Ishikawa (cell line): ENCODE data around the gene CCR5AS.

Source experiments
- CEBPB ChIP-seq: IDR thresholded peaks from 2 replicates; pipeline ENCODE4 v1.6.1; 2012
- CREB1 ChIP-seq: IDR thresholded peaks from 2 replicates; pipeline ENCODE4 v1.6.1; 2012; ENCODE audit warnings: low read depth
- EGR1 ChIP-seq: IDR thresholded peaks from 2 replicates; pipeline ENCODE4 v1.6.1; 2012
- EP300 ChIP-seq: IDR thresholded peaks from 2 replicates; pipeline ENCODE4 v1.6.1; 2012; ENCODE audit warnings: borderline replicate concordance
- FOXM1 ChIP-seq: IDR thresholded peaks from 2 replicates; pipeline ENCODE4 v1.6.1; 2012; ENCODE audit warnings: low read depth, borderline replicate concordance
- NFIC ChIP-seq: IDR thresholded peaks from 2 replicates; pipeline ENCODE4 v1.6.1; 2012
- RAD21 ChIP-seq: IDR thresholded peaks from 2 replicates; pipeline ENCODE4 v1.6.1; 2012; ENCODE audit warnings: low read depth
- REST ChIP-seq: IDR thresholded peaks from 2 replicates; pipeline ENCODE4 v1.6.1; 2012; ENCODE audit warnings: low read depth, mild to moderate bottlenecking
- TAF1 ChIP-seq: IDR thresholded peaks from 2 replicates; pipeline ENCODE4 v1.6.1; 2012; ENCODE audit warnings: low read depth, mild to moderate bottlenecking
- TCF12 ChIP-seq: IDR thresholded peaks from 2 replicates; pipeline ENCODE4 v1.6.1; 2012; ENCODE audit warnings: low read depth
- TEAD4 ChIP-seq: IDR thresholded peaks from 2 replicates; pipeline ENCODE4 v1.6.1; 2012
- USF1 ChIP-seq: IDR thresholded peaks from 2 replicates; pipeline ENCODE4 v1.6.1; 2012
- YY1 ChIP-seq: IDR thresholded peaks from 2 replicates; pipeline ENCODE4 v1.6.1; 2012; ENCODE audit warnings: low read depth
- ZBTB7A ChIP-seq: IDR thresholded peaks from 2 replicates; pipeline ENCODE4 v1.6.1; 2012; ENCODE audit warnings: low read depth
- TF ChIP-seq, protein P1 (sequence below): IDR thresholded peaks from 2 replicates; pipeline ENCODE4 v1.6.1; 2012

The CCR5AS gene

DNA sequence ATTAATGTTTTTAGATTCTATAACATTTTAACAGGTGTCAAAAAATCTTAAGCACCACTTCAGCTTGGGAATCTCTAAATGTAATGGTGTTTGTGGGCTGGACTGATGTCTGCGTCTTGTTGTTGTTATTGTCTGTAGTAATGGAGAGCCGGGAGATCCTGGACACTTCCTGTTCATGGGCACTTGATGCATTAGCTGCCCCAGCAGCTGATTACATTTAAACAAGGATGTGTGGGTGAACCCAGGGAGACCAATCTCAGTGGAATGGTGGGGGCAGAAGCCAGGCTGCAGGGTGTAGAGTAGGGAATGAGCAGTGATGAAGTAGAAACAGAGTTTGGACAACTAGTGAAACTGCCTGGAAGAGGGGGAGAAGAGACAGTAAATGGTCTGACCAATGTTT is 7.8 kb downstream of the CCR5AS start:
- no peak for TF ChIP-seq TCF12

GRCh38 chr3:46398186-46398955 is 8.5 kb downstream of the CCR5AS start:
- TF ChIP-seq REST (no peak), TAF1 (no peak), TEAD4 (no peak), TCF12 (no peak), CREB1 (no peak), NFIC (no peak), YY1 (no peak)
- TF ChIP-seq, protein P1, sequence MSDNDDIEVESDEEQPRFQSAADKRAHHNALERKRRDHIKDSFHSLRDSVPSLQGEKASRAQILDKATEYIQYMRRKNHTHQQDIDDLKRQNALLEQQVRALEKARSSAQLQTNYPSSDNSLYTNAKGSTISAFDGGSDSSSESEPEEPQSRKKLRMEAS: no peak

DNA sequence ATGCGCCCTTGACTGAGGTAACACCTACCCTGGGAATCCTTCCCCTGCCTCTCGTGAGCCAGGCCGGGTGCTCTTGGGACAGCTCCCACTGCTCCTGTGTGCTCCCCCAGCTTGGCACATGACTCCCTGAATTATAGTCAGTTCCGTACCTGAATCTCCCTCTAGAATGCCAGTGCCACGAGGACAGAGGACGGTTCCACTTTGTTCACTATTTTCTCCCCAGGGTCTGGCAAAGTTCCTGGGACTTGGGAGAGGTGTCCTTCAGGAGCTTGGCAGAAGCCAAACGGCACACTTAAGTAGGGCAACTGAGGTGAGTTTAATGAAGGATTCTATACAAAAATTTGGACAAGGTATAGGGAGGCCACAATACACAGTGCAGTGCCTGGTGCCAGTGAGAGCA is 9.8 kb downstream of the CCR5AS start:
- no peak for TF ChIP-seq YY1
- no peak for TF ChIP-seq CEBPB
- no peak for TF ChIP-seq USF1
- TF ChIP-seq, protein P1: no peak
- TF ChIP-seq TCF12: no peak
- no peak for TF ChIP-seq CREB1
- TF ChIP-seq TEAD4: no peak
- no peak for TF ChIP-seq ZBTB7A
- no peak for TF ChIP-seq NFIC
- no peak for TF ChIP-seq EGR1
- TF ChIP-seq EP300: no peak

DNA sequence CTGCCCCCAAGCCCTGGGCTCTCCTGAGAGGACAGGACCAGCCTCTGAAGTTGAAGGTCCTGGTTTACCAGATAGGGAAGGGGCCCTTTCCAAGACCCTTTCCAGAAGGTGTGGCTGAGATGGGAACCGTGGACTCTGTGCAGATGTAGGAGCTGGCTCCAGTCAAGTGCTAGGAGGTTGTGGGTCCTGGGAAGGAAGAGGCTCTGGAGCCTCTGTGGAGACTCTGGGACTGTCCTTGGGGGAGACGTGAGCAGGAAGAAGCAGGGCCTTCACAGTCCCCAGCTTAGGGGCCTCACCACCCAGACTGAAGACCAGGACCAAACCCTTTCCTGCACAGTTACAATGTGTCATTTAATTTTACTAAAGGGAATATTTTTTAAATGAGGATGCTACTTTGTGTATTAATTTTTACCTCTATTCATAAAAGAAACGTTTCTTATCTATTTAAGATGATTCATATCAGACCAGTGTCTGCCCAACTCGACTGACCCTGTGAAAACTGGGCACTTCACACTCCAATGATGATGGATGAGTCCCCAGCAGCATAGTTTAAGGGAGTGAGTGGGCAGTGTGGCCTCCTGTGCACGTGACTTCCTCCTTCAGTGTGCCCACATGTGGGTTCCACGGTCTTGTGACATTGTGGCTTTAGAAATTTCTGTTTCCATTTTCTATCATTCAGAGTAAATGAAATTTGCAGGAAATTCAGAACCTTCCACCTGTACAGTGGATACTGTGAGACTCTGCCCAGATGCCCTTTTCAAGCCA is 10.9 kb downstream of the CCR5AS start:
- no peak for TF ChIP-seq YY1
- 0 out of 2 replicates have a peak, but pooled peaks have one; percentile 14 for TF ChIP-seq USF1

DNA sequence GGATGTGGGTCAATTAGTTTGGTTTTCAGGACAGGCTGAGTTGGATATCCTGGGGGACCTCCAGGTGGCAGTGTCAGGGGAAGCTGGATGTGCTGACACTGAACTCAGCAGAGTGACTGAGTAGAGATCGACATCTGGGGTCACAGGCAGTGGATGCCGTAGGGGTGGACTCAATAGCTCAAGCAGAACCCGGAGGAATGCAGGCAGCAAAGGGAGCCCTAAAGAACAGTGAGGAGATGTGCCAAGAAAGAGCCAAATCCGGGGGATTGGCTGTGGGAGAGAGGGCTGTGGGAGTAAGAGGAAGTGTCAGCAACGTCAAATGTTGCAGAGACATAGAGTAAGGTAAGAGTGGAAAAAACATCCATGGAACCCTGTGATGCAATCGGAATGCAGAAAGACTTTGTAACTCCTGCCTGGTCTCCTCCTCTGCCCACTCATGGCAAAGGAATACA is 11.6 kb downstream of the CCR5AS start:
- no peak for TF ChIP-seq CREB1
- TF ChIP-seq NFIC: no peak
- no peak for TF ChIP-seq TCF12
- TF ChIP-seq REST: no peak
- no peak for TF ChIP-seq CEBPB
- TF ChIP-seq FOXM1: no peak
- no peak for TF ChIP-seq EP300
- TF ChIP-seq EGR1: no peak
- TF ChIP-seq TAF1: no peak

GRCh38 chr3:46393554-46394434 is 13.1 kb downstream of the CCR5AS start:
- TF ChIP-seq USF1 (peak; percentile 59), CREB1 (no peak), NFIC (no peak), CEBPB (peak; percentile 89), REST (no peak), RAD21 (peak; percentile 12; the same call in 1 of the 2 replicates), EGR1 (no peak), TAF1 (no peak)
